Activated T-cell treated with anti-CD3 and anti-CD28 coated beads, Interleukin-2, amount 50 U/mL, for 48 hours (primary cell): ENCODE results near the gene MACROD1.
"Not testable (repeated sequence)": the region's sequence is repeated elsewhere in the genome, so short reads cannot be mapped to it uniquely, and the experiment has no call there.

Source experiments
- DNase-seq, 2 experiments: peaks; one replicate each; pipeline ENCODE4 v3.0.0-alpha.2; 2020

Gene MACROD1

DNA sequence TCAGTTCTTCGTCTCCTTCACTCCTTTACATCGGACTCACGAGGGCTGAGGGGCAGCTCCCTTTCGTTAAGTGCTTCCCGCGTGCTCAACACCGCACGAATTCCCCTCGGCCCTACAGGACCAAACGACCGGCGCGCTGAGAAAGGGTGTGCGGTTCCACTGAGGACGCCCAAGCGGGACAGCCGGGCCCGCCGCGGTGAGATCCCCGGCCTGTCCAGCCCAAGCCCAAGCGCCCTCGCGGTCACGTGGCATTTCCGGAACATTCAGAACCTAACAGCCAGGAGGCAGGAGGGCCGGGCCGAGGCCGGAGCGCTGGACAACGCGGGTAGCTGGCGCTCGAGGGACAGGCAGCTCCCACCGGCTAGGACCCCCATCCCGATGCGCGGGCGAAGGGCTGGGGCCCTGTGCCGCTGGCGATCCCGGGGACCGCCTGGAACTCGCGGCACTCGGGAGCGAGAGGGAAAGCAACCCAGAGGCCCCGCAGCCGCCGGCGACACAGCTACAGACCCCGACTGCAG lies 19.3 kb upstream of the MACROD1 start:
- DNase-seq, result no peak

DNA sequence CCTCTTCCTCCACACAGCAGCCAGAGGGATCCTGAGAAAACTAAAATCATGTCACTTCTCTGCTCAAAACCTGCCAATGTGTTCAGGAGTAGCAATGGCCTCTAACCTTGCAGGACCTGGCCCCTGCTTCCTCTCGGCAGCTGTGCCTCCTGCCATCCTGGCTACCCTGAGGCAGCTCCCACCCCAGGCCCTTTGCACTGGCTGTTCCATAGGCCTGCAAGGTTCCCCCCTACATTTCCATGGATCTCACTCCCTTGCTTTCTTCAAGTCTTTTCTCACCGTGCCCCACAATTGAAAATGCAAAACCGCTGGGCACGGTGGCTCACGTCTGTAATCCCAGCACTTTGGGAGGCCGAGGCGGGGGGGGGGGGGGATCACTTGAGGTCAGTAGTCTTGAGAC lies 18.0 kb upstream of the MACROD1 start:
- DNase-seq, result no peak

DNA sequence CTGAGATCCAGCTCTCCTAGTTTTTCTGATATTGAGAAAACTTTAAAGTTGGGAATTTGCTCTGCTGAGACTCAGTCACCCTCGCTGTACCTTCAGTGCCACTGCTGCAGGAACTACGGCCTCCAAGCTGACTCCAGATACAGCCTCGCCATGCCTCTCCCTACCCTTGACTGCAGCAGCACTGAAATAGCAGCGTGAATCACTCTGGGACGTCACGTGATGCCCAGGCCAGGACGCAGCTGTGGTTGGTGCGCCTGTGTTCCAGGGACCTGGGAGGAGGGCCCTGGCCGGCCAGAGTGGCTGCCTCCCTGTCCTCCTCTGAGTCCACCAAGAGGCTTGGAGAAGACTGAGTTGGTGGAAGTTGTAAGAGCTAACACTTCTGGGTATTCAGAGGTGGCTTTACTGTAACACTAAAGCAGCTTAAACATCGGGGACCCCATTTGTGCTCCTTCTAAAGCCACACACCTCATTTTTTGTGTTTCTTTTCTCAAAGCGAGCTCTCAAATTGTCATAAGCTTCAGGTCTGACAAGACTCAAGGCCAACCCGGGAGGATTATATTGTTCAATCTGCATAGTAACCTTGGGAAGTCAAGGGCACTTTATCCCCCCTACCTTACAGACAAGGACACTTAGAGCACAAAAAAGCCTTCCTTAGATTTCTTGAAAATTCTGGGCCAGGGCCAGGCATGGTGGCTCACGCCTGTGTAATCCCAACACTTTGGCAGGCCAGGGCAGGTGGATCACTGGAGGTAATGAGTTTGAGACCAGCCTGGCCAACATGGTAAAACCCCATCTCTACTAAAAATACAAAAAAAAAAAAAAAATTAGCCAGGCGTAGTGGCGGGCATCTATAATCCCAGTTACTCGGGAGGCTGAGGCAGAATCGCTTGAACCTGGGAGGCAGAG lies 15.8 kb upstream of the MACROD1 start:
- DNase-seq, result peak; percentile 67 to 72

DNA sequence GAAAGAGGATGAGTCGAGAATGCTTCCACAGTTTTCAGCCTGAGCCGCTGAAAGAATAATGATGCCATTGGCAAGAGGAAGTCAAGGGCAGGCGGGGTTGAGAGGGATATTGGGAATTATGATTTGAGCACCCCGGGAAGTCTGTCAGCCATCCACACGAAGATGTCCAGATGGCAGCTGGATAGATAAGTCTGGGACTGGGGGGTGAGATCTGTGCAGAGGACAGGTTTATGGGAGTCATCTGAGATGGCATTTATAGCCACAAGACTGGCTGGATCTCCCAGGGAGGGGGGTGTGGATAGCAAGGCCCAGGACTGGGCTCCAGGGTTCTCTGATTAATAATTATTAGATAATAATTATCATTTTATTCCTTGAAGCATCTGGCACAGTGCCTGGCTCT lies 15.0 kb upstream of the MACROD1 start:
- DNase-seq, result no peak

DNA sequence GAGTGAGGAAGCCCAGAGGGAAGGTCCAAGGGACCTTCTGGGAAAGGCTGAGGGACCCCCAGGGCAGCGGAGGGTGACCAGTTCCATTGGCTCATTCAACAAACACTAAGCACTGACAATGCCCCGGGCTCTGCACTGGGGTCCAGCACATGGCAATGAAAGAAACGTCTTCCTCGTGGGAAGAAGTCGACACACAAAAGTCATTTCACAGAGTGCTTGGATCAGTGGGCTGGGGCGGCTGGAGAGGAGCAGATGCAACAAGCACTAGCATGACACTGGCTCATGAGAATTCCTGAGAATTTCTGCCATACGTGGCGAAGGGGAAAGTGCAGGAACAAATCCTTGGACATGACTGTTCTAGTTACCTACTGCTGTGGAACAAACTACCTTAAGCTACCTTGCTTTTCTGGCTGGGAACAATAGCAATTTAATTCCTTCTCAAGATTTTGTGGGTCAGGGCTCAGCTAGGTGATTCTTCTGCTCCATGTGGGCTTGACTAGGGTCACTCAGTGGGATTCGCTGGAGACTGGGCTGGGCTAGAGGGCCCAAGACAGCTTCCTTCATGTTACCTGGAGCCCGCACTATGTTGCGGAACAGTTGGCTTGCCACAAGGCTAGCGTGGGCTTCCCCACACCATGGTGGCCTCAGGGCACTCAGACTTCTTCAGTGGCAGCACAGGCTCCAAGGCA lies 13.2 kb upstream of the MACROD1 start:
- DNase-seq, result no peak

DNA sequence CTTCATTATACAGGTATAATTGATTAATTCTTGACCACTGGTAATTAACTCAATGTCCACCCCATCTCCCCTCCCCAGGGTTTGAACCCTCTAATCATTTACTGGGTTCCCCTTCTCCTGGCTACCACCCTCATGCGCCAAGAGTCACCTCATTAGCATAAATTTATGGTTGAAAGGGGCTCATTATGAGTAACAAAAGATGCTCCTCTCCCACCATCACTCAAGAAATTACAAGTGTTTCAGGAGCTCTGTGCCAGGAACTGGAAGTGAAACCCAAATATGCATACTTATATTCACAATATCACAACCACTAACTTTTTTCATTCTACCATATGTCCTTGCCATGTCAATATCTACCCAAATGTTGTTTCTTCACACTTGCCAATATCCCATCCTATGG lies 12.3 kb upstream of the MACROD1 start:
- DNase-seq, result no peak

DNA sequence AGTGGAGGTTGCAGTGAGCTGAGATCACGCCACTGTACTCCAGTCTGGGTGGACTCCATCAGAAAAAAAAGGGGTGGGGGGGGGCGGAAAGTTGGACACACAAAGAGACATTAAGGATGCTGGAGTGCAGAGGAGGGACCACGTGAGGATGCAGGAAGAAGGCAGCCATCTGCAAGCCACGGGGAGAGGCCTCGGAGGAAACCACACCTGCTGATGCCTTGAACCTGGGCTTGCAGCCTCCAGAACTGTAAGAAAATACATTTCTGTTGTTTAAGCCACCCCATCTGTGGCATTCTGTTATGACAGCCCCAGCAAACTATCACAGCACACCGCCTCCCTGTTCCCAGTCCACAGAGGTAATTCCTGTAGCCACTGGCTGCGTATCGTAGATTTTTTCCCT lies 10.8 kb upstream of the MACROD1 start:
- no peak for DNase-seq

DNA sequence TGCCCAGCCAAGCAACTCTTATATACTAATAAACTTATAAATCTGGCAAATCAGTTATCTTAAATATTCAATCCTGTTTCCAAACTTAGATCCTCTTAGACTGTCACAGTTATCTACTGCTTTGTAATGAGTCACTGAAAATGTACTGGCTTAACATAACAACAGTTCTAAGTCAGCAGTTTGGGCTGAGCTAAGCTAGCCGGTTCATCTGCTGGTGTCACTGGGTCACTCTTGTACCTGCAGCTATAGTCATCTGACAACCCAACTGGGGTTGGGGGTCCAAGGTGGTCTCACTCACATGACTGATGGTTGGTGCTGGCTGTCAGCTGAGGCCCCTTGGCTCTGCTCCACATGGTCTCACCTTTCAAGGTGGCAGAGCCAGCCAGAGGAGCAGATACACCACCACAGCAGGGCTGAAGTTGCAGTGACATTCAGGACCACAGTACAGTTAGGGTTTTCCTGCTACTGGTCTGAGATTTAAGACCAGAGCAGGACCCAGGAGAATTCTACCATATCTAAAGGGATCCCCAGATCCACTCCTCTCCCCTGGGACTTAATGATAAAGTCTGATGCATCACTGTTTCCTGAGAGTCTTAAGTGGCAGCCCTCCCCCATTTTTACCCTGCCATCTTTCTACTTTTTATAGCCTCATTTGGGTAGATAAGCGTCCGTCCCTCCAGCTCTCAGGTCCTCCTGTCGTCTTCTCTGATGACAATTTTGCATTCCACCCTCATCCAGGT lies 7.9 kb upstream of the MACROD1 start:
- no peak for DNase-seq

DNA sequence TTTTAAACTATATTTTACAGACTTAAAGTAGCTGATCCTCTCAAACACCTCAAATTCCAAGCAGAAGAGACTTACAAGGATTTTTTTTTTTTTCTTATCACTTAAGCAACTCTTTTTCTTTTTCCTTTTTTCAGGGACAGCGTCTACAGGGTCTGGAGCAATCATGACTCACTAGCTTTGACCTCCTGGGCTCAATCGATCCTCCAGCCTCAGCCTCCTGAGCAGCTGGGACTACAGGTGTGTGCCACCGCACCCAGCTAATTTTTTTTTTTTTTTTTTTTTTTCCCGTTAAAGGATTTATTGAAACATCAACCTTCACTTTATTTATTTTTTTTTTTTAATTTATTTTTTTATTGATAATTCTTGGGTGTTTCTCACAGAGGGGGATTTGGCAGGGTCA lies 4.5 kb upstream of the MACROD1 start:
- DNase-seq, result no peak

DNA sequence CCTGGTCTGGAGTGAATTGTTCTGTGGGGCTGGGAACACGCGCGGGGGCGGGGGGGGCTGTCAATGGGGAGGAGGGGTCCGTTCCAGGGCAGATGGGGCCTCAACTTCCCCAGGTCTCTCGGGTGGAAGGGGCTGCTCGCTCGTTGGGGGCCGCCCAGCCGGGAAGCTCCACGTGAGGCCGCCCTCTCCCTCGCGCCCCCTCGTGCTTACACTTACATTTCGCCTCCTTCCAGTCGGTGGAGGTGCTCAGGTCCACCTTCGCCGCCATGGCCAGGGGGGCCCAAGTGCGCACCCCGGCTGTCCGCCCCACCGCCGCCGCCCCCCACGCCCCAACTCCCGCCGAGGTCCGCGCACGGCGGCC lies 452 bp downstream of the MACROD1 start:
- DNase-seq, result no peak

DNA sequence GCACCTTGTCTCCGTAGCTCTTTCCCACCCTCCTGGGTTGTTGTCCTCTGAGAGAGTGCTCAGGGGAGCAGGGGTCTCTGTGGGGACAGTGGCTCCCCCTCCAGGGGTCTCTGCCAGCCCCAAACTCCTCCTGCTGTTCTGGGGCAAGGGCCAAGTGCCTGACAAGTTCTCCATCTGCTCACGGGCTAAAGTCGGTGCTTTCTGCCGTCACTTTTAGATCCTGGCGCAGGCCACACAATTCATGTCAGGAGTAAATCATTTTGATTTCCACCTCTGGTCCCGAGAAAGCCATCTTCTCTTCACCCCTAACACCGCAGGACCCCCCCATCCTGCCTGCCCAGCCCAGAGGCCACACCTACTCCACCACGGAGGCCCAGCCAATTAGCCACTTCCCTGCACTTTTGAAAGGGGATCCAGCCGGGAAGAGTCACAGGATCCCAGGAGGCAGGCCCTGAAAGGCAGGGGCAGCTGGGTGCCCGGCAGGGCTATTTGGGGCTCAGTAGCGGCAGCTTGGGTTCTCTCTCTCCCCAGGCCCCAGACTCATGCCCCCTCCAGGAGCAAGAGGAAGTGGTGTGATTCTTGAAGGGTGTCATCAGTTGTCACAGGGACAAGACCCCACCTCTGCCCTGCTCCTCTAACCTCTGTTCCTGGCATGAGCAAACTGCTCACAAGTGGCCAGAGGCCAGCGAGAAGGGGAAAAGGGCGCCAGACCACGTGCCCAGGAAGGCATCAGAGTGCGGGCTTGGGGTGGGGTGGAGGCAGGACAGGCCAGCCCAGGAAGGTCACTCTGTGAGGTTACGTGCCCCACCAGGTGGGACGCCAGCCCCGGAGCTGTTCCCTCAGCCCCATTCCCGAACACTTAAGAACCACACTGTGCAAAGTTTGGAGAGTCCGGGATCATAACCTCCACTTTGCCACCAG lies 1.3 kb downstream of the MACROD1 start:
- DNase-seq, result no peak

DNA sequence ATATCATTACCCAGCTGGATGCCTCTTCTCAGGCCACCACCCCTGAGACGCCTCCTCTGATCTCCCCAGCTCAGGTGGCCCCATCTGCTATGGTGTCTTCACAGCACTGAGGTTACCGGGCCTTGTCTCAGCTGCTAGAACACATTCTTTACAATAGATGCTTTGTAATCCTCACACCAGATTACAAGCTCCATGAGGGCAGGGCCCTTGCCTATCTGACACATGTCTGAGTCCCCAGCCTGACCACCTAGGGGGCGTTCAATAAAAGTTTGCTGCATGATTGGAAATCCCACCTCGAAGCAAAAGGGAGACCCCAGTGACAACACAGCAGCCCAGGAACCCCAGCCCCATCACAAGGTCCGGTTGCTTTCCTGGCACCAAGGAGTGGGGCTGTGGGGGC lies 2.0 kb downstream of the MACROD1 start:
- no peak for DNase-seq

DNA sequence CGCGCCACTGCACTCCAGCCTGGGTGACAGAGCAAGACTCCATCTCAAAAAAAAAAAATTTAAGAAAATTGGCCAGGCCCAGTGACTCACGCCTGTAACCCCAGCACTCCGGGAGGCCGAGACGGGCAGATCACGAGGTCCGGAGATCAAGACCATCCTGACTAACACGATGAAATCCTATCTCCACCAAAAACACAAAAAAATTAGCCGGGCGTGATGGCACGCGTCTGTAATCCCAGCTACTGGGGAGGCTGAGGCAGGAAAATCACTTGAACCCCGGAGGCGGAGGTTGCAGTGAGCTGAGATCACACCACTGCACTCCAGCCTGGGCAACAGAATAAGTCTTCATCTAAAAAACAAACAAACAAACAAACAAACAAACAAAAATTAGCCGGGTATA lies 3.1 kb downstream of the MACROD1 start:
- not testable (repeated sequence) for DNase-seq

DNA sequence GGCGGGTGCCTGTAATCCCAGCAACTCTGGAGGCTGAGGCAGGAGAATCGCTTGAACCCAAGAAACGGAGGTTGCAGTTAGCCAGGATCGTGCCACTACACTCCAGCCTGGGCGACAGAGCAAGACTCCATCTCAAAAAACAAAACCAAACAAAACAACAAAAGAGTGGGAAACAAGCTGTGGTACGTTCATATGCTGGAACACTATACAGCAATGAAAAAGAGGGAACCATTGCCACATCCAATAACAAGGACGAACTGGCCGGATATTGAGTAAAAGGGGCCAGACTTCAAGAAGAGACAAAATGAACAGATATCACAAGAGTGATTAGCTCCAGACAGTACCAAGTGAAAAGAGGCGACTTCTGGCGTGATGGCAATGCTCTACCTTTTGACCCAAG lies 4.9 kb downstream of the MACROD1 start:
- no peak for DNase-seq

DNA sequence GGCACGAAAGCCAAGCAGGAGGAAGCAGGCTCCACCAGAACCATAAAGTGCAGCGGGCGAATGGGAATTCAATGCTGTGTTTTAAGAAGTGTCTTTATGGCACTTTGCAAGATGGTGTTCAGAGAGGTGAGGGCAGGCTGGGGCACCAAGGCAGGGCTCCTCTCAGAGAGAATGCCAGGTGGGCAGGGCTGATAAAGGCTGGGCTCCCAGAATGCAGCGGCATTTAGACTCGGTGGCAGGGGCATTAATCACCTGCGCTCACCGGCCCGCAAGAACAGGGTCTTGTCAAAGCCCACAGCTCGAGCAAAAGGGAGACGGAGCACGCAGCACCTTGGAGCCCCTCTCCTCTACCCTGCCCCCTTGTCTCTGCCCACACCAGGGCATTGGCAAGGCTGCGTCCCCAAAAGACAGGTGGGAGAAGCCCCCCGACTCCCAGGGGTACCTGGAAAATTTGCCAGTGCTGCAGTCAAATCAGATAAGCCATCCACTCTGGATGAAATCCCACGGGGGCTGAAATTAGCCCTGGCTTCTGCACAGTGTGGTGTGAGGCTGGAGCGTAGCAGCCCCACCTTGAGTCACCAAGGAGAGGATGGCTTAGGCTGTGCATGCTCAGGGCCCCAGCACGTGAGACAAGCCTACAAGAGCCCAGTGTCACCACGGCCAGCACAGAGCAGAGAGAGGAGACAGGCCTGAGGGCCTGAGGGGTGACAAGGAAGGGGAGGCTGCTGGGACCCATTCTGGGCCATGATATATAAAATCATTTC lies 8.1 kb downstream of the MACROD1 start:
- no peak for DNase-seq

DNA sequence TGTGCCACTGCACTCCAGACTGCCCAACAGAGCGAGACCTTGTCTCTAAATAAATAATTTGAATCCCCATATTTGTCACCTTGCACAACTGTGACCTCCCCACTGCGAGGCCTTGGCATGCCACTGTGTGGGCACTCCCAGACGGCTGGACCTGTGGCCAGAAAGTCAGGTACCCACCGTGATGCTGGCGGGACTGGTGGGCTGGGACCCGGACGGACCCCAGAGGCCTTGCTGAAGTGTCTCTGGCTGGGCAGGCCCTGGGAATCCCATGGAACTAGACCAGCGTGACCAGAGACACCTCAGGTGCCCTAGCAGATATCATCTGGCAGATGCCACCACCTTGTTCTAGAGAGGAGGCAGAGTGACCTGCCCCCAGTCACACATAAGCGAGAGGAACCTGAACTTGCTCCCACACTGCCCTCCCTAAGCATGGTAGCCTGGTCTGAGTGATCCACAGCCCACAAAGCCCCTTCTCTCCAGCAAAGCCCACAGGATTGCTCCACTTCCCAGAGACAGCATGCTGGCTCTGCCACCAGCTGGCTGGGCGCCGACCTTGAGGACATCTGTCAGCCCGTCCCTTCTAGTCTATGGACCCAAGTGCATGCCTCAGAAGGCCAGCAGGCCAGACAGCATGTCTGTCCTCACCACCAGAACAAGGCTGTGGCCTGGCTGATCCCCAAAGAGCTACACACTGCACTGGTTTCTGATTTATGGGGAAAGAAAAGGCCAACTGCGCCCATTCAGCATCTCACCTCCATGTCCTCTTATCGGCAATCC lies 9.5 kb downstream of the MACROD1 start:
- DNase-seq, result no peak

DNA sequence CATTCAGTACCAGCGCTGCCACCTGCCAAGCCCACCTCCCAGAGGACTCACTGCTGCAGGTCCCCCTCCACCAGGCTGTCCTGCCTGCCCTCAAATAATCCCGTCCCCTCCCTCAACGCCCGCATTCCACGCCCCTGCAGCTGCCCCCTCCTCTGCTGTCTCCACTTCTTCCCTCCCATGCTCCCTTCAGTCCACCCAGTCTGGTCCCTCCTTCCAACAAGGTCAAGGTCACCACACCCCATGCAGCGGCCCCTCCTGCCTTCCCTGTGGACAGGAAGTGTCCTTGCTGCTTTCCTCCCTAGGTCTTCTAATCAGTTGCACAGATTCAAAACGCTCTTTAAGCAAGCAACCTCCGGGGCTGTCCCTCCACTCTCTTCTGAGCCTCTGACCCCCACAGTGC lies 12.1 kb downstream of the MACROD1 start:
- no peak for DNase-seq

DNA sequence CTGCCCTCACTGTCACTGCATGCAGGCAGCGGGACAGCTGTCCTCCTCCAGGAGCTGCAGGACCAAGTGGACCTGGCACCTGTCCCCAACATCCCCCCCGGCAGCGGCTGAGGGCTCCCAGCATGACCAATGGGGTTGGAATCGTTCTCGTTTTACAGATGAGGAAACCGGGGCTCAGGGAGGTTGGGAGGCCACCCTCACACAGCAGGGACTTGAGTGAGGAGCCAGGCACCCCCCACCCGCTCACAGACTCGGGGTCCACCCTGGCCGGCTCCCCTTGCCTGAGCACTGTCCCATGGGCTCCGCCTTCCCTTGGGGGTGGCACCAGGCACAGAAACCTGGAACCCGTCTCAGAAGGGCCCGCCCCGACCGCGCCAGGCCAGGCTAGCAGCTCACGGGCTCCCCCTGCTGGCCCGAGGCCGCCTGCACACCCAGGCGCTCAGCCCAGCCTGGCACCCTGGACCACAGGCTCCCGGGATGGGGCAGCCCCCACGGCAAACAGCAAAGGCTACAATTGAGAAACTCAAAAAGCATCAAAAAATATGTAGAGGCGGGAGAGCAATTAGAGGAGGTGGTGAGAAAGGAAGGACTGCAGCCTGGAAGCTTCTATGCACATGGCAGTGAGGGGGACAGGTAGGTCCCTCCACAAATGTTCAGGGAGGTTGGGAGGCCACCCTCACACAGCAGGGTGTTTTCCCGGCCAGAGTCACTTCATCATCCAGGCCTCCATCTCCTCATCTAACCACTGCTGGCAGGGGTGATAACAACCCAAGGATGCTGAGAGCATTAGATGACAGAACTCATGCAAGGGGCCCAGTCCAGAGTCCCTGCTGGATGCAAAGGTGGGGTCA lies 12.8 kb downstream of the MACROD1 start:
- peak; percentile 82 to 88 for DNase-seq

DNA sequence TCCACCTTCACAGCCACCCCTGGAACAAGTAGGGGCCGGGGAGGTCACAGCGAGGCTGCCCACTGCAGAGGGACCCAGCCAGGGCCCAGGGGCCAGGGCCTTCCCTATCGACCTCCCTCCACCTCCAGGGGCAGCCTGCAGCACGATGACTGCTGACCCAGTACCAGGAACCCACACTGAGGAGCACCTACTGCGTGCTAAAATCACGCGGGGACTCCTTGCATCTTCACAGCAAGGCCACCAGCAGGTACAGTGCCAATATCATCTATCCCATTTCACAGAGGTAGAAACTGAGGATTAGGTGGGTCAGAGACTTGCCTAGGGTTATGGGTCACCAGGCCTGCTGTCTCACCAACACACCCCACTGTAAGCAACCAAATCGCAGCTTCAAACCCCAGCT lies 14.6 kb downstream of the MACROD1 start:
- no peak for DNase-seq
